Endodermal cell (in vitro differentiated cells): ENCODE data around the gene P4HB. TPM values are rescaled to one million over a fixed set of nuclear protein-coding genes. Genes with fewer than 3 reads are reported as not detected.

Experiments
- DNase-seq: peaks from one replicate; pipeline ENCODE4 v3.0.0-alpha.2; 2017
- H3K27ac ChIP-seq: 2 replicates; pipeline ENCODE4 v1.5.1; 2013; ENCODE audit warnings: mild to moderate bottlenecking, low read depth, low read length, moderate library complexity
- H3K27me3 ChIP-seq: 2 replicates; pipeline ENCODE4 v1.6.1; 2013; ENCODE audit warnings: mild to moderate bottlenecking, low read length, moderate library complexity; ENCODE audit not compliant: insufficient read depth, control insufficient read depth, poor library complexity, severe bottlenecking
- H3K36me3 ChIP-seq: 2 replicates; pipeline ENCODE4 v1.7.0; 2013; ENCODE audit warnings: mild to moderate bottlenecking, low read length, moderate library complexity; ENCODE audit not compliant: control insufficient read depth, insufficient read depth
- H3K4me1 ChIP-seq: one replicate; pipeline ENCODE4 v1.7.0; 2013; ENCODE audit warnings: low read length; ENCODE audit not compliant: control insufficient read depth, insufficient read depth
- H3K4me3 ChIP-seq: 2 replicates; pipeline ENCODE4 v1.5.1; 2013; ENCODE audit warnings: mild to moderate bottlenecking, low read length, moderate library complexity
- H3K9ac ChIP-seq: 2 replicates; pipeline ENCODE4 v1.6.1; 2013; ENCODE audit warnings: mild to moderate bottlenecking, low read length, moderate library complexity; ENCODE audit not compliant: poor library complexity, severe bottlenecking; ENCODE audit errors: extremely low read depth
- H3K9me3 ChIP-seq: 2 replicates; pipeline ENCODE4 v1.6.1; 2013; ENCODE audit warnings: mild to moderate bottlenecking, low read length, moderate library complexity; ENCODE audit not compliant: control insufficient read depth
- H3K27ac Mint-ChIP-seq: 2 replicates; pipeline ENCODE4 v1.8.0; 2020; ENCODE audit warnings: mixed read lengths
- H3K27me3 Mint-ChIP-seq: 2 replicates; pipeline ENCODE4 v1.8.0; 2021; ENCODE audit warnings: mild to moderate bottlenecking, mixed read lengths; ENCODE audit not compliant: insufficient read depth
- H3K36me3 Mint-ChIP-seq: 2 replicates; pipeline ENCODE4 v1.8.0; 2020; ENCODE audit warnings: low read depth, mixed read lengths
- H3K4me1 Mint-ChIP-seq: 2 replicates; pipeline ENCODE4 v1.8.0; 2020; ENCODE audit warnings: mixed read lengths
- H3K4me3 Mint-ChIP-seq: 2 replicates; pipeline ENCODE4 v1.8.0; 2020; ENCODE audit warnings: mild to moderate bottlenecking, moderate library complexity, mixed read lengths
- H3K9me3 Mint-ChIP-seq: 2 replicates; pipeline ENCODE4 v1.8.0; 2020; ENCODE audit warnings: mild to moderate bottlenecking, mixed read lengths
- WGBS, 2 experiments: methylation state at CpG; one replicate each; pipeline versions ENCODE4 v1.1.5 to v1.1.7; 2013; ENCODE audit warnings: missing lambda C conversion rate in 2 of 2, mixed read lengths in 1 of 2; ENCODE audit not compliant: insufficient coverage in 1 of 2, insufficient read length in 1 of 2; 5-methylcytosine and 5-hydroxymethylcytosine counted together
- total RNA-seq, 2 donors: library from RNA; stranded (reverse); fragmentation: NEBNext Ultra II Directional in 1 of 2; extraction: Animal tissue kit (Norgen Biotek cat#: 25700) in 1 of 2; gene quantifications; 2 replicates in 1 of 2; 3 replicates in 1 of 2; pipeline ENCODE4 v1.2.1, GENCODE V29; 2021
- TF ChIP-seq, protein P1 (sequence below): fragments of 200-600 bp; sonication (generic); conservative IDR thresholded peaks from 2 replicates; pipeline ENCODE4 v1.5.0; 2021; ENCODE audit warnings: antibody characterized with exemption, mild to moderate bottlenecking

P4HB gene
- total RNA-seq, 2 donors from 2014 or later = 493 to 535 TPM

DNA sequence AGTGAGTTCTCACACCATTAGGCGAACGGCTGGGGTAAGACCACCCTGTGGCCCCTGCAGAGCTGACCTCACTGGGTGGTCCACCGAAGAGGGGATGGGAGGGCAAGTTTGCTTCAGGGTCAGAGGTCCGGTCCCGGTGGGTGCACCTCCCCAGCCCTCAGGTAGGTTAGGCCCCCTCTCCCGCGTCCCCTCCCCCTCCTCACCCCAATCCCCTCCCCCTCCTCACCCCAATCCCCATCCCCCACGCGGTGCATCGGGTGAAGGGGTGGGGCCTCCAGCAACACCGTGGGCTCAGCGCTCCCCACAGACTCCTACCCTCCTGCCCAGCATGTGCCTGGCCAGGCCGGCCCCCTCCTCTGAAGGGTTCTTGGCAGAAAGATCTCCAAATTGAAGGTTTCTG is 40.6 kb downstream of the P4HB start:
- H3K27me3 Mint-ChIP-seq = peaks cover 7% of the 10 kb centered on the region
- Histone ChIP-seq H3K4me1 (no peaks in the 10 kb centered on the region), H3K36me3 (no peaks in the 10 kb centered on the region), H3K4me3 (no peak overlapping the region), H3K27me3 (no peaks in the 10 kb centered on the region), H3K27ac (no peak overlapping the region), H3K9ac (no peak overlapping the region), H3K9me3 (no peaks in the 10 kb centered on the region)
- peaks cover 7% of the 10 kb centered on the region for H3K36me3 Mint-ChIP-seq
- no peak overlapping the region for H3K4me3 Mint-ChIP-seq
- H3K9me3 Mint-ChIP-seq = no peaks in the 10 kb centered on the region
- 68 to 69% methylated on average over 3 to 10 of the region's 13 CpGs for WGBS, 2 experiments
- no peak for DNase-seq
- H3K4me1 Mint-ChIP-seq = no peaks in the 10 kb centered on the region
- TF ChIP-seq, protein P1, sequence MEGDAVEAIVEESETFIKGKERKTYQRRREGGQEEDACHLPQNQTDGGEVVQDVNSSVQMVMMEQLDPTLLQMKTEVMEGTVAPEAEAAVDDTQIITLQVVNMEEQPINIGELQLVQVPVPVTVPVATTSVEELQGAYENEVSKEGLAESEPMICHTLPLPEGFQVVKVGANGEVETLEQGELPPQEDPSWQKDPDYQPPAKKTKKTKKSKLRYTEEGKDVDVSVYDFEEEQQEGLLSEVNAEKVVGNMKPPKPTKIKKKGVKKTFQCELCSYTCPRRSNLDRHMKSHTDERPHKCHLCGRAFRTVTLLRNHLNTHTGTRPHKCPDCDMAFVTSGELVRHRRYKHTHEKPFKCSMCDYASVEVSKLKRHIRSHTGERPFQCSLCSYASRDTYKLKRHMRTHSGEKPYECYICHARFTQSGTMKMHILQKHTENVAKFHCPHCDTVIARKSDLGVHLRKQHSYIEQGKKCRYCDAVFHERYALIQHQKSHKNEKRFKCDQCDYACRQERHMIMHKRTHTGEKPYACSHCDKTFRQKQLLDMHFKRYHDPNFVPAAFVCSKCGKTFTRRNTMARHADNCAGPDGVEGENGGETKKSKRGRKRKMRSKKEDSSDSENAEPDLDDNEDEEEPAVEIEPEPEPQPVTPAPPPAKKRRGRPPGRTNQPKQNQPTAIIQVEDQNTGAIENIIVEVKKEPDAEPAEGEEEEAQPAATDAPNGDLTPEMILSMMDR = no peak
- no peak overlapping the region for H3K27ac Mint-ChIP-seq

DNA sequence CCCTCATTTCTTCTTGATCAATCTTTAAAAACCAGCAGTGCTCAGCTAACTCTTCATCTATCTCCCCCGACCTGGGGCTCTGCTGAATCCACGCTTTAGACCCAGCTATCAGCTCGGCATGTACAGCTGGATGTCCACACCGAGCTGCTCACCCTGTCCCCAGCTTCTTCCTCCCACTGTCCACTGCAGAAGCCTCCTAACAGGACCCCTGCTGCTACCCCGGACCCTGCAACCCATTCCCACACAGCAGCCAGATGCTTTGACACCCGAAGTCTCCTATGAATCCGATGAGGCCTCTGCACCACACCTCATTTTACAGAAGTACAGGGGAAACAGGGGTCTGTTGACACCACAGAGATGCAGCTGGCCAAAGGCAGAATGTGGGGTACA is 42.6 kb downstream of the P4HB start:
- 59 to 79% methylated on average over 5 to 7 of the region's 7 CpGs for WGBS, 2 experiments
- no peaks in the 10 kb centered on the region for H3K36me3 ChIP-seq
- H3K27me3 ChIP-seq = no peaks in the 10 kb centered on the region

DNA sequence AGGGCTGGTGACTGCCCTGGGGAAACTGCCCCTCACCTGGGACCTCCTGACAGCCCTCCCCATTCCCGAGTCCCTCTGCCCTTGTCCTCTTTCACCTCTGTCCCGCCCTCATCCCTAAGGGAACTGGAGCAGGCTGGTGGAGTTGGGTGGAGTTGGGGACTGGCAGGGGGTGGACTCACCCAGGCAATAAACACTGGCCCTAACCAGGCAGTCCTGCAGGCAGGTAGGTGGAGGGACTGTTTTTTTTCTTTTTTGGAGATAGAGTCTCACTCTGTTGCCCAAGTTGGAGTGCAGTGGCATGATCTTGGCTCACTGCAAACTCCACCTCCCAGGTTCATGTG is 44.7 kb downstream of the P4HB start:
- no peaks in the 10 kb centered on the region for H3K4me1 Mint-ChIP-seq
- TF ChIP-seq, protein P1 = no peak

More for the DNA sequence above, 42.6 kb downstream of the P4HB start:
- Histone ChIP-seq H3K27ac (no peak overlapping the region), H3K9me3 (no peaks in the 10 kb centered on the region), H3K4me3 (no peak overlapping the region), H3K4me1 (no peaks in the 10 kb centered on the region), H3K9ac (no peak overlapping the region)
- H3K27ac Mint-ChIP-seq = no peak overlapping the region
- peaks cover 7% of the 10 kb centered on the region for H3K27me3 Mint-ChIP-seq
- no peaks in the 10 kb centered on the region for H3K4me1 Mint-ChIP-seq
- DNase-seq = no peak
- no peak overlapping the region for H3K4me3 Mint-ChIP-seq
- no peaks in the 10 kb centered on the region for H3K9me3 Mint-ChIP-seq
- TF ChIP-seq, protein P1 = no peak
- peaks cover 2% of the 10 kb centered on the region for H3K36me3 Mint-ChIP-seq

More for the DNA sequence above, 44.7 kb downstream of the P4HB start:
- Histone ChIP-seq H3K27ac (no peak overlapping the region), H3K36me3 (no peaks in the 10 kb centered on the region), H3K4me1 (no peaks in the 10 kb centered on the region), H3K27me3 (no peaks in the 10 kb centered on the region), H3K4me3 (no peak overlapping the region), H3K9me3 (no peaks in the 10 kb centered on the region), H3K9ac (no peak overlapping the region)
- 86% methylated on average over 1 of the region's 2 CpGs; no CpG with 5 or more reads in 1 of the 2 experiments for WGBS, 2 experiments
- DNase-seq = no peak
- Mint-ChIP-seq H3K27me3 (peaks cover 7% of the 10 kb centered on the region), H3K4me3 (no peak overlapping the region), H3K9me3 (no peaks in the 10 kb centered on the region), H3K27ac (no peak overlapping the region), H3K36me3 (no peaks in the 10 kb centered on the region)
